GM23248 (cell line): Measurements from ENCODE around the gene PERCC1. TPM values are rescaled to one million over a fixed set of nuclear protein-coding genes. Genes with fewer than 3 reads are reported as not detected.

Experiments used
- DNase-seq: peaks from one replicate; pipeline ENCODE4 v3.0.0-alpha.2; 2015
- H2AFZ ChIP-seq: fragments of 200-600 bp; sonication (generic); 2 replicates; pipeline ENCODE4 v1.6.1; 2016; ENCODE audit warnings: antibody characterized with exemption
- H3F3A ChIP-seq: fragments of 200-600 bp; sonication (generic); 2 replicates; pipeline ENCODE4 v1.6.1; 2016; ENCODE audit warnings: mild to moderate bottlenecking, antibody characterized with exemption, mixed run types; ENCODE audit not compliant: insufficient read depth
- H3K27ac ChIP-seq: fragments of 200-600 bp; sonication (generic); 2 replicates; pipeline ENCODE4 v1.5.1; 2016; ENCODE audit warnings: mild to moderate bottlenecking
- H3K27me3 ChIP-seq: fragments of 200-600 bp; sonication (generic); replicated peaks from 2 replicates; pipeline ENCODE4 v1.6.1; 2016; ENCODE audit warnings: mild to moderate bottlenecking; ENCODE audit not compliant: insufficient read depth
- H3K36me3 ChIP-seq: fragments of 200-600 bp; sonication (generic); 2 replicates; pipeline ENCODE4 v1.6.1; 2016; ENCODE audit warnings: low read depth, mild to moderate bottlenecking
- H3K4me1 ChIP-seq: fragments of 200-600 bp; sonication (generic); 2 replicates; pipeline ENCODE4 v1.6.1; 2016; ENCODE audit warnings: mild to moderate bottlenecking; ENCODE audit not compliant: insufficient read depth
- H3K4me2 ChIP-seq: fragments of 200-600 bp; sonication (generic); one replicate; pipeline ENCODE4 v1.6.1; 2016; ENCODE audit warnings: mild to moderate bottlenecking; ENCODE audit not compliant: unreplicated experiment
- H3K4me3 ChIP-seq: fragments of 200-600 bp; sonication (generic); 2 replicates; pipeline ENCODE4 v1.5.1; 2016; ENCODE audit warnings: mild to moderate bottlenecking
- H3K79me2 ChIP-seq: fragments of 200-600 bp; sonication (generic); 2 replicates; pipeline ENCODE4 v1.6.1; 2016; ENCODE audit warnings: mild to moderate bottlenecking; ENCODE audit not compliant: insufficient read depth
- H3K9ac ChIP-seq: fragments of 200-600 bp; sonication (generic); 2 replicates; pipeline ENCODE4 v1.6.1; 2016; ENCODE audit warnings: mild to moderate bottlenecking
- H3K9me2 ChIP-seq: fragments of 200-600 bp; sonication (generic); 2 replicates; pipeline ENCODE4 v1.6.1; 2016; ENCODE audit warnings: mixed run types, mild to moderate bottlenecking, moderate library complexity; ENCODE audit not compliant: insufficient read depth
- H3K9me3 ChIP-seq: fragments of 200-600 bp; sonication (generic); one replicate; pipeline ENCODE4 v1.6.1; 2017; ENCODE audit warnings: low read depth
- H4K20me1 ChIP-seq: fragments of 200-600 bp; sonication (generic); 2 replicates; pipeline ENCODE4 v1.6.0; 2016; ENCODE audit not compliant: insufficient read depth
- EZH2 ChIP-seq: fragments of 200-600 bp; sonication (generic); IDR thresholded peaks from 2 replicates; pipeline ENCODE4 v1.6.1; 2018; ENCODE audit warnings: antibody characterized with exemption, mild to moderate bottlenecking; ENCODE audit not compliant: insufficient read depth, poor library complexity, severe bottlenecking
- EZH2phosphoT487 ChIP-seq: fragments of 200-600 bp; sonication (generic); IDR thresholded peaks from 2 replicates; pipeline ENCODE4 v1.6.1; 2018; ENCODE audit warnings: antibody characterized with exemption, moderate library complexity, mild to moderate bottlenecking, low read depth; ENCODE audit not compliant: insufficient read depth
- WGBS, 2 experiments: methylation state at CpG; one replicate each; pipeline ENCODE4 v1.1.6; 2015 to 2017; ENCODE audit warnings: low lambda C conversion rate in 2 of 2, low coverage in 1 of 2; ENCODE audit errors: missing lambda C conversion rate in 2 of 2; 5-methylcytosine and 5-hydroxymethylcytosine counted together
- in situ Hi-C: fragments of 300-500 bp; cut with MboI; formaldehyde crosslinking; loops from 2 replicates; pipeline ENCODE4 v1.15.0; 2020
- polyA plus RNA-seq: library from polyadenylated mRNA; unstranded; fragments of >200 nt; fragmentation: Nextera tagmentation; extraction: Ambion mirVana; gene quantifications from 2 replicates; pipeline ENCODE4 v1.2.1, GENCODE V29; 2016
- total RNA-seq: library from RNA; depleted of rRNA; stranded (reverse); fragments of >200 nt; shearing (Covaris generic); gene quantifications from 2 replicates; pipeline ENCODE4 v1.2.3, GENCODE V29; 2014; rRNA removed

The PERCC1 gene
- total RNA-seq (not detected in 2 replicates), polyA plus RNA-seq (not detected in 2 replicates)

DNA sequence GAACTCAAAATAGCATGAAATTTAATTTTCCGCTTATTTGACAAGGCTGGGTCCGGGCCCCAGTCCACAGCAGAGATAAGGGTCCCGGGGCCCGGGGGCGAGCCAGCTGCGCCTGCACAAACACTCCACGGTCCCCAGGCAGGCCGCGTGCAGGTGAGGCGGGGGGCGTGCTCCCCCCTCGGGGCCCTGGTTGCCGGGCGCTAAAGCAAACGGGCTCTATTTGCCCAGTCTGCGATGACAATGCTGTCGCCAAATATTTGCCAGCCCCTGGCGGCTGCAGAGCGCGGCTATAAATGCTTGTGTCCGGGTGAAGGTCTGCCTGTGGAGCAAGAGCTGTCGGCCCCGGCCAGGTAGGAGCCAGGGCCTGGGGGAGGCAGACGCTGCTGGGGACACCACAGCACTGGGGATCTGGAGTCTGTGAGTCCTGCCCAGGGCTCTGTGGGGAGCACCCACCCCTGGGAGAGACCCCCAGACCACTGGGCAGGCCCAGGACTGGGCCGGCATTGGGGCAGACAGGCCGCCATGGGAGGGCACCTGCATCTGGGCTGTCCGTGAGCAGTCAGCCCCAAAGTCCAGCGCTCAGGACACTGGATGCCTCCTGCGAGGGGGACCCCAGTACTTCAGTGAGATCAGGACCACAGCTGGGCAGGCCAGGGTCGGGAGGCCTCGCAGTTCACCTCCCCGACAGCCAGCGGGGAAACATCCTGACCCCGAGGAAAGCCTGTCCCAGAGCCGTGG is at the start of gene PERCC1:
Gene PERCC1 (plus strand): TSS at position 320 of the 738 bp plus-strand sequence. CDS start 1,516 bp downstream, outside the sequence.
- no peak within 1 kb of the TSS for H3K27ac ChIP-seq

GRCh38 chr16:1381612-1382406 is 49.1 kb upstream of the PERCC1 start:
- no peaks in the 10 kb centered on the region for H4K20me1 ChIP-seq
- no peaks in the 10 kb centered on the region for H3K27me3 ChIP-seq
- no peak overlapping the region for H3K27ac ChIP-seq
- no peak overlapping the region for H3K9ac ChIP-seq
- H3K4me3 ChIP-seq = no peak overlapping the region
- TF ChIP-seq EZH2phosphoT487 = no peak
- TF ChIP-seq EZH2 = no peak
- no peaks in the 10 kb centered on the region for H3K9me3 ChIP-seq
- WGBS, 2 experiments = 83% methylated on average over 9 of the region's 9 CpGs
- H3K4me2 ChIP-seq = no peak overlapping the region
- H3F3A ChIP-seq = peaks cover 14% of the 10 kb centered on the region; the same call in 1 of the 2 replicates
- H3K9me2 ChIP-seq = no peaks in the 10 kb centered on the region
- no peaks in the 10 kb centered on the region for H3K36me3 ChIP-seq
- H2AFZ ChIP-seq = no peak overlapping the region
- H3K4me1 ChIP-seq = peaks cover 7% of the 10 kb centered on the region
- no peak for DNase-seq
- in situ Hi-C loops = no loop called here
- no peaks in the 10 kb centered on the region for H3K79me2 ChIP-seq

More for the DNA sequence above, at the start of gene PERCC1:
- WGBS, 2 experiments = 65 to 71% methylated on average over 28 to 32 of the region's 35 CpGs
- no peaks in the 10 kb centered on the region for H3K9me3 ChIP-seq
- H4K20me1 ChIP-seq = no peaks in the 10 kb centered on the region
- no peak for DNase-seq
- no peaks in the 10 kb centered on the region for H3K4me1 ChIP-seq
- H3K9ac ChIP-seq = no peak within 1 kb of the TSS
- H3K4me2 ChIP-seq = no peak within 1 kb of the TSS
- H2AFZ ChIP-seq = no peak within 1 kb of the TSS
- no peak within 1 kb of the TSS for H3K4me3 ChIP-seq
- no peaks in the 10 kb centered on the region for H3K27me3 ChIP-seq
- H3K36me3 ChIP-seq = no peaks in the 10 kb centered on the region
- in situ Hi-C loops = no loop called here
- no peaks in the 10 kb centered on the region for H3K9me2 ChIP-seq
- H3F3A ChIP-seq = no peaks in the 10 kb centered on the region
- no peak for TF ChIP-seq EZH2phosphoT487
- no peak for TF ChIP-seq EZH2
- no peaks in the 10 kb centered on the region for H3K79me2 ChIP-seq

GRCh38 chr16:1383556-1383955 is 47.3 kb upstream of the PERCC1 start:
- Histone ChIP-seq H3K36me3 (no peaks in the 10 kb centered on the region), H3K9me3 (no peaks in the 10 kb centered on the region), H3F3A (peaks cover 14% of the 10 kb centered on the region; the same call in 1 of the 2 replicates), H3K4me3 (no peak overlapping the region), H3K4me2 (no peak overlapping the region), H2AFZ (no peak overlapping the region), H3K79me2 (no peaks in the 10 kb centered on the region), H3K27me3 (no peaks in the 10 kb centered on the region), H3K9ac (no peak overlapping the region), H3K9me2 (no peaks in the 10 kb centered on the region), H3K27ac (no peak overlapping the region), H4K20me1 (no peaks in the 10 kb centered on the region), H3K4me1 (peaks cover 4% of the 10 kb centered on the region)
- DNase-seq = no peak
- in situ Hi-C loops = no loop called here
- TF ChIP-seq EZH2phosphoT487 (no peak), EZH2 (no peak)
- WGBS, 2 experiments = 84 to 86% methylated on average over 17 to 18 of the region's 18 CpGs

- Histone ChIP-seq H3K79me2 (no peaks in the 10 kb centered on the region), H3K9me2 (no peaks in the 10 kb centered on the region), H3K27ac (no peak overlapping the region), H3K9me3 (no peaks in the 10 kb centered on the region), H3K9ac (no peak overlapping the region), H4K20me1 (no peaks in the 10 kb centered on the region), H3K27me3 (no peaks in the 10 kb centered on the region), H3K4me1 (no peaks in the 10 kb centered on the region), H3F3A (peaks cover 9% of the 10 kb centered on the region; the same call in 1 of the 2 replicates), H3K4me3 (no peak overlapping the region), H3K36me3 (no peaks in the 10 kb centered on the region), H2AFZ (no peak overlapping the region), H3K4me2 (no peak overlapping the region)
- no peak for TF ChIP-seq EZH2phosphoT487
- WGBS, 2 experiments = 94 to 95% methylated on average over 20 to 39 of the region's 39 CpGs
- no peak for DNase-seq
- in situ Hi-C loops = no loop called here
Observed at GRCh38 chr16:1385232-1385631, 45.6 kb upstream of the PERCC1 start.
